HUDEP-2 (cell line): ENCODE results near the gene ANXA8L1.
"Not testable (repeated sequence)": the region's sequence is repeated elsewhere in the genome, so short reads cannot be mapped to it uniquely, and the experiment has no call there.

ENCODE experiments used
- DNase-seq, 76 experiments: peaks; one replicate each; lab custom pipeline; 2025; ENCODE audit not compliant: unreplicated experiment in 76 of 76; lab: John Stamatoyannopoulos, UW

Gene ANXA8L1

DNA sequence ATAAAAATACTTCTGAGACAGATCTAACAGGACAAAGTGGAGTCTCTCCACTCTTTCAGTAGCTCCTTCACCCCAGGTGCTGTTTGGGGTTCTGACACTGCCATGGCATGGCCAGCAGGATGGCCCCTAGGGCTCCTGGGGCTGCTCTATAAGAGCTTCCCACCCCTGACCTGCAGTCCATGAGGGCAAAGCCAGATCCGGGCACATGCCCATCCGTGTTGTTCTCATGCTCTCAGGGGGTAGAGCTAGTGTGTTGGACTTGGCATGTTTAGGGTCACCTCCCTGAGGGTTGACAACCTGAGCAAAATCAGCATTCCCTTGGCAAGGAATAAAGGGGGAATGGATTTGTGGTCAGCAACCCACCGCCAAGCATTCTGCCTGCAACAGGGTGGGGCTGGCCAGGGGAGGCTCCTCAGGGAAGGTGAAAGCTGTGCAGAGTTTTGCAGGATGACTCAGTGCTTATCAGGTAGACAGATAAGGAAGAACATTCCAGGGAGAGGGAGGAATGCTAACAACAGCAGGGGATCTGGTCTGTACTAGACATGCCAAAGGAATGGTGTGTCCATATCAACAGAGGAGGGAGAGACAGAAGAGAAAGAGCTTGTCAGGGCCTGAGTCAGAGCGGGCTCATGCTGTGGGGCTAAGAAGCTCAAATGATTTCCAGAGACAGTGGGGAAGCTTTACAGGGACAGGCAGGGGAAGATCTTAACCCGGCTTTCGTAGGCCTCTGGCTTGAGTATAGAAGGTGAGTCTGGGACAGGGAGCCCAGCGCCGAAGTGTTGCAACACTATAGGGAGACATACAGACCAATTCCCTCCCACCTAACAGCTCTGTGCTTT, 21.1 kb downstream of the ANXA8L1 start:
- DNase-seq, result not testable (repeated sequence)

DNA sequence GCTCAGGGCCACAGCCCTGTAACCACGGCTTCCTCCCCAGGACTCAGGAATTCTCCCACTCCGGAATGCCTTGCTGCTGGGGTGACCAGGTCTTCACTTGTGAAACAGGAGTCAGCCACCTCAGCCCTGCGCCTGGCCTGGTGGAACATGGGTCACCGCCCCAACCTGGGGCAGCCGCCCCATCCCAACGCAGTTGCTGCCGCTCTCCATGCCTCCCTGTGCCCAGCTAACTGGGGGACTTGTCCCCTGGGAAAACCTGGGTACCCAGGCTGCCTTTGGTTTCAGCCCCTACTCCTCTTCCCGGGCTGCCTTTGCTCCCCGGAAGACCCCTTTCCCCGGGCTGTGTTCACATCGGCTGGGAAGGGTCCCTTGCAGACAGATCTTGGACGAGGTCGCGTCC, 22.2 kb downstream of the ANXA8L1 start:
- not testable (repeated sequence) for DNase-seq

DNA sequence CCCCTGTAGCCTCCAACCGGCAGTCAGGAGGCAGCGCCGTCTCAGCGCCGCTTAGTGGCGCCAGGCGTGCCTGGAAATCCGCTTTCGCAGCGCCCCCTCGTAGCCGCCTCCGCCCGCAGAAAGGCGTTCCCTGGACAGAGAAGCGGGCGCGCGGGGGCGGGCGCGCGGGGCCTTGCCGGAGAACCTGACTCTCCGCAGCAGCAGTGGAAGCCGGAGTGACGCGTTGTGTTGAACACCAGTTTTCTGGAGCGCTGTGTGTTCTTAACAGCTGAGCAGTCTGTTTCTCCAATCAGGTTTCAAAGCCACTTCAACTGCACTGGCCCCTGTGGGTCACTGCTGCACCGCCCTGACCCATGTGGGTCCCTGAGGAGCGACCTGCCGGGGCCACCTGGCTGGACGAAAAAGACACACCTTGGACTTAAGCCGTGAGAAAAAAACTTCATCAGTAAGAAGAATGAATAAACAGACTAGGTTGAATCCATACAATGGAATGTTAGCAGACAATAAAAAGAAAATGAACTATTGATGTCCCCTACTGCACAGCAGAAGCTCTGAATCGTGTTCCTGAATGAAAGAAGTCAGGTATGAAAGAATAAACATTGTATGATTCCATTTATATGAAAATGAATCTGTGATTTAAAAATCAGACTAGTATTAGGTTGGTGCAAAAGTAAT, 22.8 kb downstream of the ANXA8L1 start:
- peak in 17 of 76 experiments; percentile 1 to 40 (median 24) for DNase-seq

DNA sequence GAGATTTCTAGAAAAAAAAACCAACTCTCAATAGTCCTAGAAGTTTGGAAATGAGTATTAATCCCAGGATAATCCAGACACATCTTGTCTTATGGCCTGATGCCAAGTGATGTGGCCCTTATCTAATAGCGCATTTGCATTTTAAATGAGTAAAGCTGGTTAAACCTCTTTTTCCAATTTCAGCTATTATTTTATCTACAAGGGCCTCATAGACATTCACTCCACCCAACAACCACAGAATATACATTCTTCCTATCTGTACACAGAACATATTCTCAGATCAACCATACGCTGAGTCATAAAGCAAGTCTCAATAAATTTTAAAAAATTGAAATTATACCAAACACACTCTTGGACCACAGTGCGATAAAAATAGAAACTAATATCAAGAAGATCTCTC, 34.0 kb downstream of the ANXA8L1 start:
- DNase-seq, result peak in 37 of 76 experiments; percentile 1 to 76 (median 37)

DNA sequence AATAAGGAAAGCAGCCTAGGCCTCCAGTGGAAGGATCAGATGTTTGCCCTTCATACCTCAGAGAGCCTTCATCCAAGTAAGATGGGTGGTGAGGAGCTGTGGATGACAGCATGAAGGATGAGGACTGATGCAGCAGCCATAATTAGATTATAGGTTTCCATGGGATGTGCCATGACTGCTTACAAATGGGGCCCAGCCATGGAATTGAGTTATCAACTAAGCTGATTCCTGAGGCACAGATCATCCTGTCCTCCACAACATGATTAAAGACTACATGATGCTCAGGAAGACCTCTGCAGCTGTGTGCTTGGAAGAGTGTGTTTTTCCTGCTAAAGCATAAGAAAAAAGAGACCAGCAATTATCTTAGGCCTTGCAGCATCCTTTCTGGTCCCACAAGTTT, 35.5 kb downstream of the ANXA8L1 start:
- not testable (repeated sequence) for DNase-seq

DNA sequence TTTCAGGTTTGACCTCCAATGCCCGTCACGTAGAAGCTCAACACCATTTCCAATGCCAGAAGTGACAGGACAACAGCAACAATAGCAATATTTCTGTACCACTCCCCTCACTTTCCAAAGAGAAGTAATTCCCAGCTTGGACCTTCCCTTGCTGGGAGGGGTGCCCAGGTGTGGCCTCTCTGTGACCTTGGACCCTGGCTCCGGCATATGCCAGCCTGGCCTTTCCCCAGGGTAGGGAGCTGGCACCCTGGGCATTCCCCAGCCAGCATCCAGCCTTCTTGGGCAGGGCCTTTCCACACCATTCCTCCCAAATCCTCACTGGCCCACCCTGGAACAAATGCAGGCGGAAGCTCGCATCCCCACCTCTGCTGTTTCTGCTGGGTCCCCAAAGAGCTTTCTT, 37.1 kb downstream of the ANXA8L1 start:
- DNase-seq, result not testable (repeated sequence)

DNA sequence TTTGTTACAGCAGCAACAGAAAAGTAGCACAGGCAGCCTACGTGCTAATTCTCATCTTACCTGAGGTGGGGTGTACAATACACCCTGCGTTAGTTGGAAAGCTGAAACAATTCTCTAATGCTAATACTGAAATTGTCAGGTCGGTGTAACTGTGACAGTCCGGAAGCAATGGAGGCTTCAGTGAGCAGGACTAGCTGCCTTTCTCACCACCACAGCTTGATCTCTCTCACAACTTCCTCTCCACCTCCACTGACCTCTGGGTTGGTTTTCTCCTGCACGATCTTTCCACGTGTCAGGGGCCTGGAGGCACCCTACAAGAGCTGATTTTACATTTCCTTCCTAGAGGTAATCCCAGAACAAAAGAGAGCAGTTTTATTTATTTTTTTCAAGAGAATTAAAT, 39.7 kb downstream of the ANXA8L1 start:
- DNase-seq, result not testable (repeated sequence)

DNA sequence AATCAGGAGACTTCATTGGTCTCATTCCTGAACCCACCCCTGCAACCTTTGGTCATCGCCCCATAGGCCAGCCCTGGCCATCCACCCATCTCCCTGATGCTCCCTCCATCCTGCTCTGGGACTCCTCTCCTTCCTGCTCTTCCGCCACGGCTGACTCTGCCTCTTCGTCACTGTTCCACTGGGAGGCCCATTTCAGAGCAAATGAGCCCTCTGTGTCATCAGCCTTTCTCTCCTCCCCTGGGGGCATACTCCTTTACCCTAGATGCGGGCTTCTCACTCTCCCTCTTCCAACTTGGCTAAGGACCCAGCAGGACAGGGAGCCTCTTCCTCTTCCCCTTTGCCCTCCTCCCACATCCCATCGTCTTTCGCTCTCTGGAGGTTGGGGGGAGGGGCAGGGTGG, 42.7 kb downstream of the ANXA8L1 start:
- DNase-seq, result not testable (repeated sequence)

DNA sequence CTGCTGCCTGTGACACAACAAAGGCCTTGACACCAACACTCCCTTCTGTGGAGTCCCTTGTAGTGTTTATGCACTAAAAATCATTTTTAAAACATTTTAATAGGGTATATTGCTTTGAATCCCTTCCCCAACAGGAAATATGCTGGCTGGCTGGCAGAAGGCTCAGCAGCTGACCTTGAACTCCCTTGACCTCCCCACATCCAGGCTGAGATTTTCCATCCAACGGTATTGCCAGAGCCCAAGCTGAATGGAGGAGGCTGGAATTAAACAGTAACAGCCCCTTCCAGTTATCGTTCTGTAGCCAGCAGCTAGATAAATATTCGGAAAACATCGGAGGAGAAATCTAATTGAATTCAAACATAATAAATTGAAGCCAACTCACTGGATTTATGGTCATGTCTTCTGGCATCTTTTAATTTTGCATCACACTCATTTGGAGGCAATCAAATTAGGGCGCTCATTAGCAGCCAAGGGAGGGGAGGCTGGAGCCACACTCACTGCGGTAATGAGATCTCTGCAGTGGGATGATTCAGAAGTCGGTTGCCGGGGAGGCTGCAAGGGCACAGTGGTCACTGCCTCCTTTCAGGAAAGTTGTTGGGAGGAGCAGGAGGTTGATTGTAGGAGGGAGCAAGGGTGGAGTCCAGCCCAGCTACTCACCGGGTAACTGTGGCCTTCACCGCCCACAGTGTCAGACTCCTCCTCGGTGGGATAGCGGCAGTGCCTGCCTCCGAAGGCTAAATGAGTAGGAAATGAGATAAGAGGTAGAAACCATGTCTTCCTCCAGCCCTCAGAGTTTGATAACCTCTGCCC, 44.2 kb downstream of the ANXA8L1 start:
- DNase-seq, result not testable (repeated sequence)

DNA sequence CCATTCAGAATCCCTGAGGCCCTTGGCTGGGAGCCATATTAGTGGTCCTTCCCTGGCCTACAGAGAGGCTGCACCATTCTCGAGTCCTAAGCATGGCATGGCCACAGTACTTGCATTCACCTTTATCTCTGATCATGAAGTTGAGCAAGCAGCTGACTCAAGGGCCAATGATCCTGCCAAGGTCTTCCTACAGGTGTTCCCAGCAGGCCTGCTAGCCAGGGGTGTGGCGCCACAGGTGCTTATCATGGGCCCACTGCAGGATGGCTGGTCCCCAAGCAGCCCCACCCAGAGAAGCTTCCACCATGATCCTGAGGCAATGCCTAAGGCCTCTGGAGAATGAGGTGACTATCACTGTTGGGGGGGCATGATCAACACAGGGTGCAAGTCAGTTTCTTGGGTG, 48.0 kb downstream of the ANXA8L1 start:
- DNase-seq, result not testable (repeated sequence)

DNA sequence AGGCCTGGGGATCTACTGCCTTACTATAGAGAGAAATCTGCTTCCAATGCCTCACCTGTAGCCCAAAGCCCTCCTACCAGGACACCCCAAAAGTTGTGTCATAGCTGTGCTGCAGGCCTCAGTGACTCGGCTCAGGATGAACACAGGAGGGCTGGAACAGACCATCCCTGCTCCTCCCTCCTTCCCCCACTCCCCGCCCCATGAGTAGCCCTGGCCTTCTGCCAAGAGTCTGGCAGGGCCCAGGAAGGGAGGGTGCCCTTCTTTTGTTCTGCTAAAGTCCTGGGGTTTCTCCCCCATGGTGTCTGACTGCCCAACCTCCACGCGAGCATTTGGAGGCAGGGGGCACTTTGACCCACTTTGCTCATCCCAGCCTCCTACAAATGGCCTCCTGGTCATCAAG, 65.4 kb downstream of the ANXA8L1 start:
- DNase-seq, result not testable (repeated sequence)
